DOHH2 (cell line): ENCODE results near the gene PREX1.
A peak's percentile ranks its signal among the peaks of the same experiment; 100 is the strongest.

Experiments used
- H3F3A ChIP-seq: fragments of 200-600 bp; sonication (generic), shearing (Covaris generic); 2 replicates; pipeline ENCODE4 v1.6.0; 2016; ENCODE audit warnings: antibody characterized with exemption, mild to moderate bottlenecking; ENCODE audit not compliant: control insufficient read depth, insufficient read depth
- H3K27ac ChIP-seq: fragments of 200-600 bp; sonication (generic); 2 replicates; pipeline ENCODE4 v1.5.1; 2014; ENCODE audit warnings: low read depth, mild to moderate bottlenecking, low read length, moderate library complexity
- H3K27me3 ChIP-seq: fragments of 200-600 bp; sonication (generic); 2 replicates; pipeline ENCODE4 v1.6.1; 2014; ENCODE audit warnings: mild to moderate bottlenecking, low read length, mixed read lengths; ENCODE audit not compliant: control insufficient read depth
- H3K36me3 ChIP-seq: fragments of 200-600 bp; sonication (generic); 2 replicates; pipeline ENCODE4 v1.6.1; 2014; ENCODE audit warnings: mild to moderate bottlenecking, low read length, moderate library complexity, mixed read lengths; ENCODE audit not compliant: control insufficient read depth
- H3K4me1 ChIP-seq: fragments of 200-600 bp; sonication (generic); 2 replicates; pipeline ENCODE4 v1.6.1; 2014; ENCODE audit warnings: mild to moderate bottlenecking, low read length, mixed read lengths; ENCODE audit not compliant: control insufficient read depth
- H3K4me2 ChIP-seq: fragments of 200-600 bp; sonication (generic); 2 replicates; pipeline ENCODE4 v1.6.0; 2014; ENCODE audit warnings: mild to moderate bottlenecking, low read length, moderate library complexity
- H3K4me3 ChIP-seq: fragments of 200-600 bp; sonication (generic); 2 replicates; pipeline ENCODE4 v1.5.1; 2014; ENCODE audit warnings: mild to moderate bottlenecking, low read length, mixed read lengths
- H3K79me2 ChIP-seq: fragments of 200-600 bp; sonication (generic); 2 replicates; pipeline ENCODE4 v1.6.1; 2014; ENCODE audit warnings: mild to moderate bottlenecking, low read length, mixed read lengths; ENCODE audit not compliant: control insufficient read depth
- H3K9me2 ChIP-seq: fragments of 200-600 bp; sonication (generic); replicated peaks from 2 replicates; pipeline ENCODE4 v1.6.1; 2014; ENCODE audit warnings: mild to moderate bottlenecking, low read length, mixed read lengths; ENCODE audit not compliant: control insufficient read depth
- H3K9me3 ChIP-seq: fragments of 200-600 bp; sonication (generic); 2 replicates; pipeline ENCODE4 v1.6.1; 2014; ENCODE audit warnings: antibody characterized with exemption, low read length, mixed read lengths; ENCODE audit not compliant: control insufficient read depth, insufficient read depth
- H4K20me1 ChIP-seq: fragments of 200-600 bp; sonication (generic); 2 replicates; pipeline ENCODE4 v1.6.0; 2014; ENCODE audit warnings: low read depth, mild to moderate bottlenecking, antibody characterized with exemption, low read length, moderate library complexity; ENCODE audit not compliant: control insufficient read depth, insufficient read depth
- EZH2phosphoT487 ChIP-seq: fragments of 200-600 bp; sonication (generic); IDR thresholded peaks from 2 replicates; pipeline ENCODE4 v1.6.1; 2017; ENCODE audit warnings: borderline replicate concordance, mild to moderate bottlenecking, antibody characterized with exemption, low read length, moderate library complexity, mixed read lengths
- TF ChIP-seq, protein P1 (sequence below): fragments of 200-600 bp; sonication (generic); IDR thresholded peaks from one replicate; pipeline ENCODE4 v1.5.1; 2014; ENCODE audit warnings: antibody characterized with exemption, mild to moderate bottlenecking, low read depth, low read length; ENCODE audit not compliant: poor library complexity, severe bottlenecking

Gene PREX1

DNA sequence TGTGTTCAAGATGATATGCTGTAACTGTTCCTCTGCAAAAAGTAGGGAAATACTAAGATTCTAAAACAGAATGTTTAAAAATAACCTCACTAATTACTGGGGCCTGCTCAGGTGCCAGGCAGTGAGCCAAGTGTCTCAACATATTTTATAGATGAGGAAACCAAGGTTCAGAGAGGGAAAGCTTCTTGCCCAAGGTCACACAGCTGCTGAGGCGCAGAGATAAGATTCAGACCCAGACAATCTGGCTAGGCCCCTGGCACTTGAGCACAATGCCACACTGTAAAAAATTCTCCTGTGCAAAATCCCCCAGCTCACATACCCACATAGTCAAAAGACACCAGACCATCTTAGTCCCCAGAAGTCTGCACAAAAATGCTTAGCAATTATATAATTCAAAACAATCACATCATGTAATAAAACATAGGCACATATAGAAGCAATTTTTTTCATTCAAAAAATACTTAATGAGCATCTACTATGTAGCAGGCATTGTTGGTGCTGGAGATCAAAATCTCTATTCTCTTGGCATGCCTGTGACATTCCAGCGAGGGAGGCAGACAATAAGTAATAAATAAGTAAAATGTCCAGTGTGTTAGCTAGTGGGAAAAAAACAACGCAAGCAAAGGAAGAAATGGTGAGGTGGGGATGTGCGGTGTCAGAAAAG, 10.3 kb downstream of the PREX1 start:
- Histone ChIP-seq H3K9me3 (no peaks in the 10 kb centered on the region), H3K79me2 (no peaks in the 10 kb centered on the region), H3K4me2 (peak overlapping the region; percentile 78), H3K27me3 (no peaks in the 10 kb centered on the region), H3K4me1 (peaks cover 65% of the 10 kb centered on the region), H4K20me1 (no peaks in the 10 kb centered on the region), H3K36me3 (no peaks in the 10 kb centered on the region), H3K27ac (peak overlapping the region; percentile 79), H3K4me3 (peak overlapping the region; percentile 62), H3K9me2 (no peaks in the 10 kb centered on the region), H3F3A (peaks cover 31% of the 10 kb centered on the region)
- TF ChIP-seq, protein P1, sequence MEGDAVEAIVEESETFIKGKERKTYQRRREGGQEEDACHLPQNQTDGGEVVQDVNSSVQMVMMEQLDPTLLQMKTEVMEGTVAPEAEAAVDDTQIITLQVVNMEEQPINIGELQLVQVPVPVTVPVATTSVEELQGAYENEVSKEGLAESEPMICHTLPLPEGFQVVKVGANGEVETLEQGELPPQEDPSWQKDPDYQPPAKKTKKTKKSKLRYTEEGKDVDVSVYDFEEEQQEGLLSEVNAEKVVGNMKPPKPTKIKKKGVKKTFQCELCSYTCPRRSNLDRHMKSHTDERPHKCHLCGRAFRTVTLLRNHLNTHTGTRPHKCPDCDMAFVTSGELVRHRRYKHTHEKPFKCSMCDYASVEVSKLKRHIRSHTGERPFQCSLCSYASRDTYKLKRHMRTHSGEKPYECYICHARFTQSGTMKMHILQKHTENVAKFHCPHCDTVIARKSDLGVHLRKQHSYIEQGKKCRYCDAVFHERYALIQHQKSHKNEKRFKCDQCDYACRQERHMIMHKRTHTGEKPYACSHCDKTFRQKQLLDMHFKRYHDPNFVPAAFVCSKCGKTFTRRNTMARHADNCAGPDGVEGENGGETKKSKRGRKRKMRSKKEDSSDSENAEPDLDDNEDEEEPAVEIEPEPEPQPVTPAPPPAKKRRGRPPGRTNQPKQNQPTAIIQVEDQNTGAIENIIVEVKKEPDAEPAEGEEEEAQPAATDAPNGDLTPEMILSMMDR = no peak
- TF ChIP-seq EZH2phosphoT487 = no peak

DNA sequence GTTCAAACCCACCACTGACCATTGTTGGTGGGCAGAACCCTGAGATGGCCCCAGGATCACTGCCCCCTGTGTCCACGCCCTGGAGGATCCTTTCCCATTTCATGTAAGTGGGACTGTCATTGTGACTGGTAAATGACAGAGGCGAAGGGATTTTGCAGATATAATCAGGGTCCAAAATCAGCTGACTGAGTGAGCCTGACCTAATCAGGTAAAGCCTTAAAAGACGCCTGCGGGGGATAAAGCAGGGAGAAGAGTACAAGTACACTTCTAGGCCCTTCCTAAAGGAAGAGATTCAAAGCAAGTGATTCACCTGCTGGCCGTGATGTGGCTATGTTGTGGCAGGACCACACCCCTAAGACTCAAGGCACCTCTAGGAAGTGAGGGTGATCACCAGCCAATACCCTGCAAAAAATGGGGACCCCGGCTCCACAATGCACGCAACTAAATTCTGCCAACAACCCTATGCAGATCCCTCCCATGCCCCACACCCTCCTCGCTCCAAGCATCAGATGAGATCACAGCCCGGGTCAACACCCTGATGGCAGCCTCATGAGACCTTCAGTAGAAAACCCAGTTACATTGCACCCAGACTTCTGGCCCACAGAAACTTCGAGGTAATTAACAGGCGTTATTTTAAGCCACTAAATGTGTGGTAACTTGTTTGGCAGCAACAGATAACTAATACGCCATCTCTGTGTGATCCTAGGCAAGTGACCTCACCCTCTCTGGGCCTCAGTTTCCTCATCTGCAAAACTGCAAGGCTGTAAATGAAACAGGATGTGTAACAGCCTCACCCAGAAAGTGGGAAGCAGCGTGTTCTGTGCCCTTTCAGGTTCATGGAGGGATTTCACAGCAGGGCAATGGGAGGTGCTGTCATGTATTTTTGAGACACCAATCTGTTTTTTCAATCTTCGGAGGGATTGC, 11.3 kb downstream of the PREX1 start:
- Histone ChIP-seq H3K36me3 (no peaks in the 10 kb centered on the region), H3K4me2 (peak overlapping the region; percentile 78), H3K9me3 (no peaks in the 10 kb centered on the region), H3K27me3 (no peaks in the 10 kb centered on the region), H3F3A (peaks cover 25% of the 10 kb centered on the region), H3K4me3 (peak overlapping the region; percentile 62; the same call in 1 of the 2 replicates), H3K9me2 (no peaks in the 10 kb centered on the region), H3K27ac (peak overlapping the region; percentile 79), H3K79me2 (no peaks in the 10 kb centered on the region), H4K20me1 (no peaks in the 10 kb centered on the region), H3K4me1 (peaks cover 56% of the 10 kb centered on the region)
- TF ChIP-seq EZH2phosphoT487 = no peak
- TF ChIP-seq, protein P1 = no peak

DNA sequence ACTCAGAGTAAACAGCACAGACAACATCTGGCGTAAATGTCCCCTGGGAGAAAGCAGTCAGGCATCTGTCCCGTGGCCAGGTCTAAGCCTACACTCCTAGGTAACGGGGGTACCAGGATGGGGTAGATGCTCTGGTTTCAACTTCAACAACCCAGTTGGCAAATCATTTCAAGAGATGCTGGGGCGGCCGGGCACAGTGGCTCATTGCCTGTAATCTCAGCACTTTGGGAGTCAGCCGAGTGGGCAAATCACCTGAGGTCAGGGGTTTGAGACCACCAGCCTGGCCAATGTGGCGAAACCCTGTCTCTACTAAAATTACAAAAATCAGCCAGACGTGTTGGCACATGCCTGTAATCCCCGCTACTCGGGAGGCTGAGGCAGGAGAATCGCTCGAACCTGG, 12.3 kb downstream of the PREX1 start:
- H4K20me1 ChIP-seq = no peaks in the 10 kb centered on the region

More for the DNA sequence above, 12.3 kb downstream of the PREX1 start:
- no peak for TF ChIP-seq EZH2phosphoT487
- TF ChIP-seq, protein P1 = no peak
- H3K9me2 ChIP-seq = no peaks in the 10 kb centered on the region
- H3K27me3 ChIP-seq = no peaks in the 10 kb centered on the region
- peaks cover 21% of the 10 kb centered on the region for H3F3A ChIP-seq
- no peaks in the 10 kb centered on the region for H3K36me3 ChIP-seq
- no peak overlapping the region for H3K4me2 ChIP-seq
- H3K9me3 ChIP-seq = no peaks in the 10 kb centered on the region
- H3K4me1 ChIP-seq = peaks cover 46% of the 10 kb centered on the region
- H3K79me2 ChIP-seq = no peaks in the 10 kb centered on the region
- no peak overlapping the region for H3K27ac ChIP-seq
- no peak overlapping the region for H3K4me3 ChIP-seq
